Measurements from ENCODE around the gene UBE2D2. TPM values are rescaled to one million over a fixed set of nuclear protein-coding genes. Genes with fewer than 3 reads are reported as not detected.

Gene UBE2D2
- total and polyA plus RNA-seq, 2 of the 13 experiments (the other 11 are each of a cell fraction or from before 2014, with no cell fraction given) = 79.1 to 109 TPM

GRCh38 chr5:139517683-139518564 lies 43.2 kb upstream of the UBE2D2 start (continued):
- TF ChIP-seq SKI (IDR thresholded peaks at IDR 0.05; ENCODE audit: partially characterized antibody) = peak; percentile 92
- peak; percentile 98 for TF ChIP-seq ZNF124 (CRISPR knock-in tag; IDR thresholded peaks at IDR 0.05)
- TF ChIP-seq ZNF766 (CRISPR knock-in tag; IDR thresholded peaks at IDR 0.05; ENCODE audit: borderline replicate concordance) = 0 out of 2 replicates have a peak, but pooled peaks have one; percentile 35
- peak; percentile 76; the same call in 1 of the 2 replicates for TF ChIP-seq THAP8 (CRISPR knock-in tag; IDR thresholded peaks at IDR 0.05; ENCODE audit: borderline replicate concordance)
- TF ChIP-seq ZNF547 (CRISPR knock-in tag; IDR thresholded peaks at IDR 0.05) = peak; percentile 86; the same call in 1 of the 2 replicates
- no peak for TF ChIP-seq CBX2 (IDR thresholded peaks at IDR 0.05; ENCODE audit: low read depth, low read length)
- TF ChIP-seq CBX2 (CRISPR knock-in tag; IDR thresholded peaks at IDR 0.05; ENCODE audit: low read depth) = no peak
- TF ChIP-seq FOXA1 (IDR thresholded peaks at IDR 0.05) = no peak
- 0 out of 2 replicates have a peak, but pooled peaks have one; percentile 4 for TF ChIP-seq FOXA1 (CRISPR knock-in tag; IDR thresholded peaks at IDR 0.05)
- TF ChIP-seq UBTF (CRISPR knock-in tag; IDR thresholded peaks at IDR 0.05) = peak; percentile 92
- peak; percentile 67; the same call in 1 of the 2 replicates for TF ChIP-seq SMAD1 (CRISPR knock-in tag; IDR thresholded peaks at IDR 0.05; ENCODE audit: borderline replicate concordance, low read depth)
- TF ChIP-seq RXRB (CRISPR knock-in tag; IDR thresholded peaks at IDR 0.05; ENCODE audit: borderline replicate concordance) = peak; percentile 78; the same call in 1 of the 2 replicates
- no peak for TF ChIP-seq ZNF207 (IDR thresholded peaks at IDR 0.05; ENCODE audit: borderline replicate concordance)
- TF ChIP-seq ZNF639 (CRISPR knock-in tag; conservative IDR thresholded peaks at IDR 0.05) = peak; percentile 71
- TF ChIP-seq ZSCAN31 (CRISPR knock-in tag; IDR thresholded peaks at IDR 0.05; ENCODE audit: low read depth) = peak; percentile 97
- TF ChIP-seq CREB1 (IDR thresholded peaks at IDR 0.05) = 0 out of 2 replicates have a peak, but pooled peaks have one; percentile 29
- TF ChIP-seq CREB1 (CRISPR knock-in tag; IDR thresholded peaks at IDR 0.05) = peak; percentile 66
- peak; percentile 97 for TF ChIP-seq AGO1 (IDR thresholded peaks at IDR 0.05; ENCODE audit: low read depth, low read length, poor library complexity, severe bottlenecking)
- no peak for TF ChIP-seq MNT (IDR thresholded peaks at IDR 0.05)
- TF ChIP-seq ZFP62 (CRISPR knock-in tag; IDR thresholded peaks at IDR 0.05) = no peak
- TF ChIP-seq SOX5 (CRISPR knock-in tag; IDR thresholded peaks at IDR 0.05; ENCODE audit: borderline replicate concordance) = peak; percentile 23; the same call in 1 of the 2 replicates
- TF ChIP-seq TFDP1 (CRISPR knock-in tag; IDR thresholded peaks at IDR 0.05; ENCODE audit: borderline replicate concordance) = peak; percentile 62; the same call in 1 of the 2 replicates
